Psoas muscle (tissue), 8 donors: ENCODE data around the gene UBAP2. TPM values are rescaled to one million over a fixed set of nuclear protein-coding genes. Genes with fewer than 3 reads are reported as not detected.

ENCODE experiments used
- ATAC-seq, 4 donors: fragments of 200-7000 bp; cut with Tn5 transposase; one replicate each; pipeline ENCODE4 v1.9.1; 2020; ENCODE audit warnings: moderate library complexity in 3 of 4, mild to moderate bottlenecking in 2 of 4
- DNase-seq, 2 donors: peaks; one replicate each; pipeline ENCODE4 v3.0.0-alpha.2; 2020
- H3K27ac ChIP-seq: fragments of 200-600 bp; one replicate; pipeline ENCODE4 v1.8.0; 2022
- H3K27me3 ChIP-seq, 3 donors: fragments of 200-600 bp in 1 of 3; one replicate each; pipeline versions ENCODE4 v1.6.1 to v1.8.0; 2013 to 2022; ENCODE audit warnings: low read length in 2 of 3, mild to moderate bottlenecking in 2 of 3, moderate library complexity in 1 of 3; ENCODE audit not compliant: insufficient read depth in 3 of 3
- H3K36me3 ChIP-seq, 2 donors: fragments of 200-600 bp in 1 of 2; one replicate each; pipeline versions ENCODE4 v1.6.1 to v1.8.0; 2013 to 2022; ENCODE audit warnings: low read depth in 1 of 2, mild to moderate bottlenecking in 1 of 2, moderate library complexity in 1 of 2; ENCODE audit not compliant: insufficient read depth in 1 of 2
- H3K4me1 ChIP-seq: fragments of 200-600 bp; one replicate; pipeline ENCODE4 v1.8.0; 2022
- H3K4me3 ChIP-seq: fragments of 200-600 bp; one replicate; pipeline ENCODE4 v1.8.0; 2022; ENCODE audit warnings: mild to moderate bottlenecking
- H3K9me3 ChIP-seq: fragments of 200-600 bp; one replicate; pipeline ENCODE4 v1.8.0; 2022
- CTCF ChIP-seq: fragments of 200-600 bp; IDR thresholded peaks from one replicate; pipeline ENCODE4 v1.8.0; 2022; ENCODE audit warnings: antibody characterized with exemption
- WGBS, 3 donors: extraction: QIAGEN DNeasy Blood & Tissue Kit; methylation state at CpG; one replicate each; pipeline versions ENCODE4 v1.1.6 to v1.1.7; 2013; 5-methylcytosine and 5-hydroxymethylcytosine counted together
- intact Hi-C, 2 donors: fragments of 100-400 bp; cut with DNase I; formaldehyde crosslinking; loops; one replicate each; pipeline versions ENCODE4 v1.11.0 to v1.14.2; 2022
- polyA plus RNA-seq, 3 donors: library from polyadenylated mRNA; stranded (reverse); fragments of 200-250 nt; gene quantifications; one replicate each; pipeline ENCODE4 v1.2.3, GENCODE V29; 2013
- total RNA-seq, 4 donors: library from RNA; stranded (reverse); fragmentation: NEBNext Ultra II Directional in 2 of 4; extraction: Animal tissue kit (Norgen Biotek cat#: 25700) in 2 of 4; gene quantifications; one replicate each; pipeline versions ENCODE4 v1.2.1 to v1.2.4, GENCODE V29; 2021 to 2023
- donor health status: healthy with polysubstance abuse.
- donor health status: DM: no; HTN: no; CAD: no; lungs with moderate emphysema.
- donor health status: Bipolar disorder and iron deficiency.
- donor health status: healthy.
- donor health status: DM: yes; HTN: yes; CAD: no.
- donor health status: DM: no; HTN: no; CAD: no.
- donor health status: DM: no; HTN: no; CAD: no.
- donor health status: DM: yes; HTN: yes; CAD: no.

Gene UBAP2
- total and polyA plus RNA-seq, 7 donors, result 14.4 to 46.3 (median 31.5) TPM

GRCh38 chr9:33950371-33950770 is 98.3 kb downstream of the UBAP2 start:
- 93 to 100% (median 97%) methylated on average over 1 of the region's 1 CpG for WGBS, 3 donors
- intact Hi-C loops, result no loop called here

GRCh38 chr9:33946779-33947535 is 101.7 kb downstream of the UBAP2 start:
- Histone ChIP-seq H3K27ac (no peak overlapping the region), H3K4me1 (peaks cover 15% of the 10 kb centered on the region), H3K36me3 (peaks cover 15 to 65% of the 10 kb centered on the region in 2 donors), H3K4me3 (no peak overlapping the region), H3K9me3 (no peaks in the 10 kb centered on the region), H3K27me3 (no peaks in the 10 kb centered on the region)
- 96 to 98% (median 97%) methylated on average over 3 of the region's 3 CpGs for WGBS, 3 donors
- TF ChIP-seq CTCF, result no peak
- intact Hi-C loops, result no loop called here
- no peak for DNase-seq
- peak in 1 of 4 donors; percentile 27 for ATAC-seq

More at GRCh38 chr9:33950371-33950770, 98.3 kb downstream of the UBAP2 start:
- DNase-seq (no peak), ATAC-seq (peak in 2 of 4 donors; percentile 35 to 48)
- H3K4me1 ChIP-seq, result no peaks in the 10 kb centered on the region
- H3K9me3 ChIP-seq, result no peaks in the 10 kb centered on the region
- peaks cover 4 to 68% of the 10 kb centered on the region in 2 donors for H3K36me3 ChIP-seq
- no peak for TF ChIP-seq CTCF
- no peaks in the 10 kb centered on the region for H3K27me3 ChIP-seq
- no peak overlapping the region for H3K27ac ChIP-seq
- no peak overlapping the region for H3K4me3 ChIP-seq

GRCh38 chr9:33943389-33943788 is 105.3 kb downstream of the UBAP2 start:
- DNase-seq (no peak), ATAC-seq (no peak)
- intact Hi-C loops, result no loop called here
- WGBS, 3 donors, result 15 to 23% (median 16%) methylated on average over 2 of the region's 2 CpGs
- Histone ChIP-seq H3K4me1 (peaks cover 15% of the 10 kb centered on the region), H3K4me3 (no peak overlapping the region), H3K9me3 (no peaks in the 10 kb centered on the region), H3K27ac (peak overlapping the region; percentile 60), H3K27me3 (no peaks in the 10 kb centered on the region), H3K36me3 (peaks cover 12 to 81% of the 10 kb centered on the region in 2 donors)
- TF ChIP-seq CTCF, result no peak

GRCh38 chr9:33942471-33943083 is 106.1 kb downstream of the UBAP2 start:
- intact Hi-C loops, result no loop called here
- Histone ChIP-seq H3K36me3 (peaks cover 10 to 80% of the 10 kb centered on the region in 2 donors), H3K4me1 (peaks cover 15% of the 10 kb centered on the region), H3K9me3 (no peaks in the 10 kb centered on the region), H3K4me3 (no peak overlapping the region), H3K27me3 (no peaks in the 10 kb centered on the region), H3K27ac (peak overlapping the region; percentile 60)
- TF ChIP-seq CTCF, result peak; percentile 32
- peak; percentile 55 to 79 (median 71) for ATAC-seq
- no peak for DNase-seq
- WGBS, 3 donors, result 95 to 98% (median 97%) methylated on average over 3 of the region's 3 CpGs
